IPS-15b (cell line): Measurements from ENCODE around the gene SRCAP.
A peak's percentile ranks its signal among the peaks of the same experiment; 100 is the strongest.

Experiments used
- H3K27me3 ChIP-seq: one replicate; pipeline ENCODE4 v1.6.1; 2013; ENCODE audit warnings: low read length; ENCODE audit not compliant: control insufficient read depth, insufficient read depth
- H3K36me3 ChIP-seq: one replicate; pipeline ENCODE4 v1.6.1; 2013; ENCODE audit warnings: low read length; ENCODE audit not compliant: control insufficient read depth, insufficient read depth
- H3K4me1 ChIP-seq: one replicate; pipeline ENCODE4 v1.6.1; 2013; ENCODE audit warnings: mild to moderate bottlenecking, low read length; ENCODE audit not compliant: control insufficient read depth, insufficient read depth
- H3K4me3 ChIP-seq: one replicate; pipeline ENCODE4 v1.5.1; 2013; ENCODE audit warnings: low read depth, low read length
- H3K9ac ChIP-seq: one replicate; pipeline ENCODE4 v1.6.1; 2013; ENCODE audit warnings: low read depth, mild to moderate bottlenecking, low read length
- H3K9me3 ChIP-seq: one replicate; pipeline ENCODE4 v1.6.1; 2013; ENCODE audit warnings: mild to moderate bottlenecking, low read length; ENCODE audit not compliant: control insufficient read depth, insufficient read depth

Gene SRCAP

DNA sequence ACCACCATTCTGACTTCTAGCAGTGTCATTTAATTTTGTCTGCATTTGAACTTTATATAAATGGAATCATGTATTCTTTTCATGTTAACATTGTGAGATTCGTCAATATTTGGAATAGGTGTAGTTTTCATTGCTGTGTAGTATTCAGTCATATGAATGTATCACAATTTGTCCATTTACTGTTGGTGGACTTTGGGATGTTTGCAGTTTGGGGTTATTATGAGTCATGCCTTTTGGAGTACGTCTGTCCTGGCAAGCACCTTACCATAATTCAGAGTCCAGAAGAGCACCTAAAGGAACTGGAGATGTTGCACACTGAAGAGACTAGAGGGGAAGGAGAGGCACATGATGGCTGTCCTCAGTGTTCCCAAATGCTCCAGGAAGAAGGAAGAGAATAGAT, 46.1 kb downstream of the SRCAP start:
- Histone ChIP-seq H3K9ac (no peak overlapping the region), H3K9me3 (no peaks in the 10 kb centered on the region), H3K4me1 (peaks cover 3% of the 10 kb centered on the region), H3K4me3 (no peak overlapping the region), H3K36me3 (peaks cover 8% of the 10 kb centered on the region), H3K27me3 (no peaks in the 10 kb centered on the region)

DNA sequence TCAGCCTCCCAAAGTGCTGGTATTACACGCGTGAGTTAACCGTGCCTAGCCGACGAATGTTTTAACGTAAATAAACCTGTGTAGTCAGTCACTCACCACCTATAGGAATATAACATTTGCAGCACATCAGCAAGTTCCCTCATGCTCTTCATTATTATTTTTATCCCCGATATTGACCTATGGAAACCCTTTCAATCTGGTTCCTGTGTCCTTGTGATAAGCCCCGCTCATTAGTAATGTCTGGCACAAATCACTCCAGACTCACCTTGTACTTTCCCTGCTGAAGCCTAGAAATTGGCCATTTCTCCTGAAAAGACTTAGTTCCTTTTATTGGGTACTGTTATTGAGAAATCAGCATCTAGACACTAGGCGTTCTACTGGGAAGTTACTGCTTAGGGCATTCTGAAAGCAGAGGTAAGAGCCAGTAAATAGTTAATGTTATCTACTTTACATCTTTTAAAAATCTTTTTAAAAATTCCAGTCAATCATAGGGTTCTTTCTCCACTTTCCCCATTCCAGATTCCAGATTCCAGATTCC, 47.7 kb downstream of the SRCAP start:
- no peak overlapping the region for H3K9ac ChIP-seq
- peaks cover 3% of the 10 kb centered on the region for H3K4me1 ChIP-seq
- H3K36me3 ChIP-seq, result peaks cover 15% of the 10 kb centered on the region
- H3K9me3 ChIP-seq, result no peaks in the 10 kb centered on the region
- no peak overlapping the region for H3K4me3 ChIP-seq
- no peaks in the 10 kb centered on the region for H3K27me3 ChIP-seq

DNA sequence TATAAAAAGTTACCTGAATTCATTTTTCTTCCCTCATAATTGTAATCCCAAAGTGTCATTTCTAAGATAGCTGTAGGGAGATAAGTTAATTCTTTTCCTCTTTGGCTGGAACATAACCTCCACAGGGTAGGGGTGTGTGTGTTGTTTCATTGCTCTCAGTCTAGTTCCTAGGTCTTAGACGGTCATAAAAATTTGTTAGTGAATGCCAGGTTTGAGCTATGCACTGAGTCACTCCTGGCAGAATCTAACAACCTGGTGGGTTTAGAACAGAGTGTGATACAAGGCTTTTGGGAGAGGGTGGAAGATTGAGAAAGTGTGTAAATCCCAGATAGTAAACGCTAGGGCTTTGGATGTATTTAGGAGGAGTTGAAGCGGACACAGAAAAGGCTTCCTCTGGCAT, 48.4 kb downstream of the SRCAP start:
- Histone ChIP-seq H3K36me3 (peaks cover 13% of the 10 kb centered on the region), H3K9ac (peak overlapping the region; percentile 61), H3K4me3 (peak overlapping the region; percentile 58), H3K27me3 (no peaks in the 10 kb centered on the region), H3K4me1 (peaks cover 3% of the 10 kb centered on the region), H3K9me3 (no peaks in the 10 kb centered on the region)

DNA sequence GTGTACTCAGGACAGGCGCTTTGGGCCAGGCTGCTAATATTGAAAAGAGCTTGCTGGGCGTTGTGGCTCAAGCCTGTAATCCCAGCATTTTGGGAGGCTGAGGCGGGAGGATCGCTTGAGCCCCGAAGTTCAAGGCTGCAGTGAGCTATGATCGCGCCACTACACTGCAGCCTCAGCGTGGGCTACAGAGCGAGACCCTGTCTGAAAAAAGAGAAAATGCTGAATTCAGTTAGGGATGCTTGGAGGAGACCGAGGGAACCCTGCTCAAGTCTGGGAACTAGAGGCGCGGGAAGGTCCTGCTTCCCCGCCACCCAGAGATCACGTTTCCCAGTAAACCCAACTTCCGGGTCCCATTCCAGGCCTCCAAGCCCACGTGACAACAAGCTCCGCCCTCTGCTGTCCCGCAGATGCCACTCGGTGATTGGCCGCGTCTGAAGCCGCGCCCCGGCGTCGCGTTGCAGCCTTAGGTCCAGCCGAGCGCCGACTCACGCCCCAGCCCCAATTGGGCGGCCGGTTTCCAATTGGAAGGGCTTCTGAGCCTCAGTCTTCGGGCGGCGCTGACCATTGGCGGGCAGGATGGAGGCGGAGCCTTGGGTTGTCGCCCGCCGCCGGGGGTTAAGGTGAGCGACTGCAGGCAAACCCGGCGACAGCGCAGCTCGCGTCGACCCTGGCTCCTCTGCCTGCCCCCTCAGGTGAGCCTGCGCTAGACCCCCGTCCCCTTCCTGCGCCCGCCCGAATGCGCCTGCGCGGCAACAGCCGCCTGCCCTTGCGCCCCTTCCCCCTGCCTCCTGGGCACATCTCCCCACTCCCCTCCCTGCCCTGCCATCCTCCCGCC, 49.0 kb downstream of the SRCAP start, which contains the start of gene PHKG2:
TSS of gene PHKG2 (plus strand) at position 627 of the 835 bp plus-strand sequence. CDS start 396 bp downstream, outside the sequence.
- Histone ChIP-seq H3K9me3 (no peaks in the 10 kb centered on the region), H3K27me3 (no peaks in the 10 kb centered on the region), H3K36me3 (peaks cover 13% of the 10 kb centered on the region), H3K4me1 (peaks cover 3% of the 10 kb centered on the region), H3K9ac (peak within 1 kb of the TSS; percentile 61), H3K4me3 (peak within 1 kb of the TSS; percentile 58)

DNA sequence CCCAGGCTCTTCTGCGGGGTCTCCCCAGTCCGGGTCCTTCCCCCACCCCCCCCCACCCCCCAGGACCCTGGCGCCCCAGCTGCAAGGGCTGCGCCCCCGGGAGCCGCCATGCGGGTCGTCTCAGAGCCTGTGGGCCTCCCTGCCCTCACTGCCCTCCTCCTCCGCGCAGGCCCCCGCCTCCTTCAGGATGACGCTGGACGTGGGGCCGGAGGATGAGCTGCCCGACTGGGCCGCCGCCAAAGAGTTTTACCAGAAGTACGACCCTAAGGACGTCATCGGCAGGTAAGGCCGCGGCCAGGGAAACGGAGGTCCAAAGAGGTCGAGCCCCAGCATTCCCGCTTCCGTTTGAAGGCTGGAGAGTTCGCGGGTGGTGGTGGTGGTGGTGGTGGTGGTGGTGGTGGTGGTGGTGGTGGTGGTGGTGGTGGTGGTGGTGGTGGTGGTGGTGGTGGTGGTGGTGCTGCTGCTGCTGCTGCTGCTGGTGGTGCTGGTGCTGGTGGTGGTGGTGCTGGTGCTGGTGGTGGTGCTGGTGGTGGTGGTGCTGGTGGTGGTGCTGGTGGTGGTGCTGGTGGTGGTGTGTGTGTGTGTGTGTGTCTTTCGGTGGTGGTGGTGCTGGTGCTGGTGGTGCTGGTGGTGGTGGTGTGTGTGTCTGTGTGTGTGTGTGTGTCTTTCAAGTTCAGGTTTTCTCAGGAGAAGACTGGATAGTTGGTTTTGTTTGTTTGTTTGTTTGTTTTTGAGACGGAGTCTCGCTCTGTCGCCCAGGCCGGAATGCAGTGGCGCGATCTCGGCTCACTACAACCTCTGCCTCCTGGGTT, 49.9 kb downstream of the SRCAP start:
- peaks cover 18% of the 10 kb centered on the region for H3K36me3 ChIP-seq
- H3K9ac ChIP-seq, result no peak overlapping the region
- peak overlapping the region; percentile 58 for H3K4me3 ChIP-seq
- no peaks in the 10 kb centered on the region for H3K9me3 ChIP-seq
- peaks cover 3% of the 10 kb centered on the region for H3K4me1 ChIP-seq
- no peaks in the 10 kb centered on the region for H3K27me3 ChIP-seq

DNA sequence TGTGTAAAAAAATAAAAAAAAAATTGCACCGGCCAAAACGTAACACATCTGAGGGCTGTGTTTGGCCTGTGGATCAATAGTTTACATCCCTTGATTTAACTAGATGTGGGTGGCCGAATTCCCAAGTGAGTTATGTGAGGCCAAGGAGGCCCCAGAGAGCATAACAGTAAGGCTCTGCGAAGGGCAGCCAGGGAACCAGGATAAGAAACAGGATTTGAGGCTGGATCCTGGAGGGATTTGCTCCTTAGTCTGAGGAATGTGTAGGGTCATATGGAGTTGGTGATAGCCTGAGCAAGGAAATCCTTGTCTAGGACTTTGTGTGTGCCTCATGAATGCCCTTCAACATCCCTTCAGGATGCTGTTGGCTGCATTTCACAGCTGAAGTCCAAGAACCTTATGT, 51.2 kb downstream of the SRCAP start:
- H3K4me1 ChIP-seq, result peaks cover 3% of the 10 kb centered on the region
- no peak overlapping the region for H3K9ac ChIP-seq
- no peaks in the 10 kb centered on the region for H3K9me3 ChIP-seq
- peaks cover 17% of the 10 kb centered on the region for H3K36me3 ChIP-seq
- no peak overlapping the region for H3K4me3 ChIP-seq
- no peaks in the 10 kb centered on the region for H3K27me3 ChIP-seq

DNA sequence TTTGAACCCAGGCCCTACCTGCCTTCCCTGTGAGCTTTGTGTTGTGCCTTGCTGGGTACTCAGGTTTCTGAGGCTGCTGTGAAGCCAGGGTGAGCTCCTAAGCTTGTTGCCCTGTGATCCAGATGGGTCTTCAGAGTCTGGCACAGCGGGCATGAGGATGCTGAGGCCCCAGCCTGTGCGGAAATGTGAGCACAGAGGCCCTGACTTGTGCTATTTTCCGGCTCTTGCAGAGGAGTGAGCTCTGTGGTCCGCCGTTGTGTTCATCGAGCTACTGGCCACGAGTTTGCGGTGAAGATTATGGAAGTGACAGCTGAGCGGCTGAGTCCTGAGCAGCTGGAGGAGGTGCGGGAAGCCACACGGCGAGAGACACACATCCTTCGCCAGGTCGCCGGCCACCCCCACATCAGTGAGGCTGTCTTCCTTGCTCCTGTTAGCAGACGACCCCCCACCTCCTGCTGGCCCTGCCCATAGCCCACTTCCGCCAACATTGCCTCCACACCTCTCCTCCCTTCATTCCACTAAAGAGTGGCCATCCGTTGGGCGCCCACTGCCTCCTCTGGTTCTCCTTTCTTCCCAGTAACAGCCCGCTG, 52.0 kb downstream of the SRCAP start:
- no peak overlapping the region for H3K9ac ChIP-seq
- H3K27me3 ChIP-seq, result no peaks in the 10 kb centered on the region
- H3K4me1 ChIP-seq, result peaks cover 3% of the 10 kb centered on the region
- H3K4me3 ChIP-seq, result no peak overlapping the region
- no peaks in the 10 kb centered on the region for H3K9me3 ChIP-seq
- H3K36me3 ChIP-seq, result peaks cover 17% of the 10 kb centered on the region

DNA sequence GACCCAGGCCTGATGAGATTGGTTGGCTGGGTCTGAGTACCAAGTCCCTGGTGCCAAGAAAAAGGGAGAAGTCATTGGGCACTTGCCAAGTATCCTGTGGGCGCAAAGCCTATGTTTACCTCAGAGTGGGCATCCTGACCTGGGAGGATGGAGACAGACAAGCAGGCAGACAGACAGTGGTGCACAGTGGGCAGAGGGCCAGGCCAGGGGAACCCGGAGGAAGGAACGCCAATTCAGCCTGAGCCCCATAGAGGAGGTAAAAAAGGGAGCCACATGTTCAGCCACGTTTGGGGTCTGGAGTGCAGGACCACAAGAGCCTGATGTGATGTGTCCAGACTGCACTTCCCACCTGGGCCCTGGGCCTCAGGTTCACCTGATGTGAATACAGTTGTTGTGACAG, 54.6 kb downstream of the SRCAP start:
- H3K4me1 ChIP-seq, result peaks cover 3% of the 10 kb centered on the region
- peaks cover 31% of the 10 kb centered on the region for H3K36me3 ChIP-seq
- no peaks in the 10 kb centered on the region for H3K27me3 ChIP-seq
- no peak overlapping the region for H3K9ac ChIP-seq
- H3K4me3 ChIP-seq, result no peak overlapping the region
- H3K9me3 ChIP-seq, result no peaks in the 10 kb centered on the region

DNA sequence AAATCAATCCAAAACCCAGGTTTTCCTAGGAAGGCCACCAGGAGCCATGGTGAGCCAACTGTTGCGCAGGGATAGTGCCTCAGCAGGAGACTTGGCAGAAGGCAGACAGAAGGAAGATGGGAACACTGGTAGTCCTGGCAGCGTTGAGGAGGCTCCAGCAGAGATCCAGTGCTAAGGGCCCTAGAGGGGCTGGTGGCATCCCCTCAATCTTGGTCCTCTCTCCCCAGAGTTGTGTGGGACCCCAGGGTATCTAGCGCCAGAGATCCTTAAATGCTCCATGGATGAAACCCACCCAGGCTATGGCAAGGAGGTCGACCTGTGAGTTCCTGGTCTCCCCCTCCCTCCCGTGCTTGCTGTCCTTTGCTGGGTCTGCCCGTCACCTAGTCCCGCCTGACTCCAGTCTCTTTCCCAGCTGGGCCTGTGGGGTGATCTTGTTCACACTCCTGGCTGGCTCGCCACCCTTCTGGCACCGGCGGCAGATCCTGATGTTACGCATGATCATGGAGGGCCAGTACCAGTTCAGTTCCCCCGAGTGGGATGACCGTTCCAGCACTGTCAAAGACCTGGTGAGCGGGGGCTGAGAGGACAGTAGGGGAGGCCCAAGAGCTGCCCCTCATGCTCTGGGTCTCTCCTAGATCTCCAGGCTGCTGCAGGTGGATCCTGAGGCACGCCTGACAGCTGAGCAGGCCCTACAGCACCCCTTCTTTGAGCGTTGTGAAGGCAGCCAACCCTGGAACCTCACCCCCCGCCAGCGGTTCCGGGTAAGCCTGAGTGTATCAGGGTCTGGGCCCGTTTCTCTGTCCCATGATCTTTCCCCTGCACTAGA, 57.2 kb downstream of the SRCAP start:
- Histone ChIP-seq H3K9ac (no peak overlapping the region), H3K9me3 (no peaks in the 10 kb centered on the region), H3K4me3 (no peak overlapping the region), H3K27me3 (no peaks in the 10 kb centered on the region), H3K36me3 (peaks cover 36% of the 10 kb centered on the region), H3K4me1 (no peaks in the 10 kb centered on the region)

DNA sequence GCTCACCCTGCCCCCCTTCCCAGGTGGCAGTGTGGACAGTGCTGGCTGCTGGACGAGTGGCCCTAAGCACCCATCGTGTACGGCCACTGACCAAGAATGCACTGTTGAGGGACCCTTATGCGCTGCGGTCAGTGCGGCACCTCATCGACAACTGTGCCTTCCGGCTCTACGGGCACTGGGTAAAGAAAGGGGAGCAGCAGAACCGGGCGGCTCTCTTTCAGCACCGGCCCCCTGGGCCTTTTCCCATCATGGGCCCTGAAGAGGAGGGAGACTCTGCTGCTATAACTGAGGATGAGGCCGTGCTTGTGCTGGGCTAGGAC, 57.8 kb downstream of the SRCAP start:
- H3K9me3 ChIP-seq, result no peaks in the 10 kb centered on the region

DNA sequence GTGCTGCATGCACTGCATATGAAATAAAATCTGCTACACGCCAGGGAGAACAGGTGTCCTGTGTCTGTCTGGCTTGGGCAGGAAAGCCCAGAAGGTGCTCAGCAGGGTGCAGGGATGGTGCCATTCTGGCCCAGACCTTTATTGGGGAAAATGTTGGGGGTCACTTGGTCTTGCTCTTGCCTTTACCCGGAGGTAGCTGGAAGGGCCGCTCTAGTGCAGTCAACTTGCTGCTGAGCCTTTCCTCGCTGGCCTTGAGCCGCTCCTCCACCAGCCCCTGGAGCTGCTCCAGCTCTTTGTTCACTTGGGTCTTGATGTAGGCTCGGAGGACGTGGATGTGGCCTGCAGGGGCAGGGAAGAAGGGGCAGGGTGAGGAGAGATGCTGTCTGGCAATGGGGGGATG, 58.3 kb downstream of the SRCAP start:
- H3K4me3 ChIP-seq, result no peak overlapping the region
- H3K4me1 ChIP-seq, result no peaks in the 10 kb centered on the region
- H3K9ac ChIP-seq, result no peak overlapping the region
- H3K9me3 ChIP-seq, result no peaks in the 10 kb centered on the region
- peaks cover 32% of the 10 kb centered on the region for H3K36me3 ChIP-seq
- H3K27me3 ChIP-seq, result no peaks in the 10 kb centered on the region

More for the DNA sequence above, 57.8 kb downstream of the SRCAP start:
- Histone ChIP-seq H3K4me1 (no peaks in the 10 kb centered on the region), H3K9ac (no peak overlapping the region), H3K27me3 (no peaks in the 10 kb centered on the region), H3K4me3 (no peak overlapping the region), H3K36me3 (peaks cover 32% of the 10 kb centered on the region)
